Brain microvascular endothelial cell (primary cell): ENCODE measurements around the gene MED4.
A peak's percentile ranks its signal among the peaks of the same experiment; 100 is the strongest.

ENCODE experiments used
- DNase-seq: peaks from one replicate; pipeline ENCODE4 v3.0.0-alpha.2; 2020
- H3K27ac ChIP-seq: fragments of 250-450 bp; sonication (Bioruptor Pico); 2 replicates; pipeline ENCODE4 v1.5.1; 2020; ENCODE audit warnings: mild to moderate bottlenecking, moderate library complexity
- H3K27me3 ChIP-seq: fragments of 250-450 bp; sonication (Bioruptor Pico); replicated peaks from 2 replicates; pipeline ENCODE4 v1.5.1; 2020; ENCODE audit warnings: mild to moderate bottlenecking
- H3K36me3 ChIP-seq: fragments of 250-450 bp; sonication (Bioruptor Pico); replicated peaks from 2 replicates; pipeline ENCODE4 v1.5.1; 2020; ENCODE audit warnings: mild to moderate bottlenecking
- H3K4me3 ChIP-seq: 2 replicates; pipeline ENCODE4 v1.5.1; 2011; ENCODE audit warnings: low read depth, mild to moderate bottlenecking, control low read depth, low read length, moderate library complexity
- in situ Hi-C: cut with HindIII; loops from 2 replicates; pipeline ENCODE4 v1.10.0; 2017; ENCODE audit warnings: low sequenced_read_pairs, low pct_ligation_motif_present
- TF ChIP-seq, protein P1 (sequence below): IDR thresholded peaks from 2 replicates; pipeline ENCODE4 v1.5.1; 2011; ENCODE audit warnings: low read depth, mild to moderate bottlenecking, moderate library complexity, low read length, control low read depth, inconsistent platforms; ENCODE audit errors: missing control alignments

The MED4 gene, protein sequence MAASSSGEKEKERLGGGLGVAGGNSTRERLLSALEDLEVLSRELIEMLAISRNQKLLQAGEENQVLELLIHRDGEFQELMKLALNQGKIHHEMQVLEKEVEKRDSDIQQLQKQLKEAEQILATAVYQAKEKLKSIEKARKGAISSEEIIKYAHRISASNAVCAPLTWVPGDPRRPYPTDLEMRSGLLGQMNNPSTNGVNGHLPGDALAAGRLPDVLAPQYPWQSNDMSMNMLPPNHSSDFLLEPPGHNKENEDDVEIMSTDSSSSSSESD

DNA sequence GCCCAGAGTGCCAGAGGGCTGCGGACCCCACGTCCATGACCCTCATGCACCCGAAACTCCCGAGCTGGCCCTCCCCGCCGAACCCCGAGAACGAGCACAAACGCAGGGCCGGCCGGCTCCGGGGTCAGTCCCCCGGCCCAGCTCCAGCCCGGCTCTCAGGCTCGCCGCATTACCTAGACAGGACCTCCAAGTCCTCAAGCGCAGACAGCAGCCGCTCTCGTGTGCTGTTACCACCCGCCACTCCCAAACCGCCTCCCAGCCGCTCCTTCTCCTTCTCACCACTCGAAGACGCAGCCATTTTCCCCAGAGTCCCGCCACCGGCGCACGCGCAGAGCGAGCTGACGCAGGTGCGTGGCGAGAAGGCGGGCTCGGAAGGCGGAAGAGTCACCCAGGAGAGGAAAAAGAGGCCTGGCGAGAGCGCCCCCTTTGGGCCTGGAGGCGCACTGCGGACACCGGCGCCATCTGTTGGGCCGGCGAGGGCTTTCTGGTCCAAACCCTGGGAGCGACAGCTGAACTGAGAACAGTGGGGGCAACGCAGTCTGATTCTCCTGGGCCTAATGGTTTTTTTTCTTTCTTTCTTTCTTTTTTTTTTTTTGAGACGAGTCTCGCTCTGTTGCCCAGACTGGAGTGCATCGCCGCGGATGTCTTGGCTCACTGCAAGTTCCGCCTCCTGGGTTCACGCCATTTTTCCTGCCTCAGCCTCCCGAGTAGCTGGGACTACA is at the start of gene MED4:
Gene MED4 (minus strand): TSS at position 324 of the 722 bp plus-strand sequence. CDS start 26 bp downstream, at position 298.
- Histone ChIP-seq H3K4me3 (peak within 1 kb of the TSS; percentile 97), H3K27ac (peak within 1 kb of the TSS; percentile 73), H3K27me3 (no peaks in the 10 kb centered on the region), H3K36me3 (no peaks in the 10 kb centered on the region)
- peak; percentile 90 for DNase-seq
- in situ Hi-C loops, result no loop called here
- TF ChIP-seq, protein P1, sequence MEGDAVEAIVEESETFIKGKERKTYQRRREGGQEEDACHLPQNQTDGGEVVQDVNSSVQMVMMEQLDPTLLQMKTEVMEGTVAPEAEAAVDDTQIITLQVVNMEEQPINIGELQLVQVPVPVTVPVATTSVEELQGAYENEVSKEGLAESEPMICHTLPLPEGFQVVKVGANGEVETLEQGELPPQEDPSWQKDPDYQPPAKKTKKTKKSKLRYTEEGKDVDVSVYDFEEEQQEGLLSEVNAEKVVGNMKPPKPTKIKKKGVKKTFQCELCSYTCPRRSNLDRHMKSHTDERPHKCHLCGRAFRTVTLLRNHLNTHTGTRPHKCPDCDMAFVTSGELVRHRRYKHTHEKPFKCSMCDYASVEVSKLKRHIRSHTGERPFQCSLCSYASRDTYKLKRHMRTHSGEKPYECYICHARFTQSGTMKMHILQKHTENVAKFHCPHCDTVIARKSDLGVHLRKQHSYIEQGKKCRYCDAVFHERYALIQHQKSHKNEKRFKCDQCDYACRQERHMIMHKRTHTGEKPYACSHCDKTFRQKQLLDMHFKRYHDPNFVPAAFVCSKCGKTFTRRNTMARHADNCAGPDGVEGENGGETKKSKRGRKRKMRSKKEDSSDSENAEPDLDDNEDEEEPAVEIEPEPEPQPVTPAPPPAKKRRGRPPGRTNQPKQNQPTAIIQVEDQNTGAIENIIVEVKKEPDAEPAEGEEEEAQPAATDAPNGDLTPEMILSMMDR, result peak; percentile 100

DNA sequence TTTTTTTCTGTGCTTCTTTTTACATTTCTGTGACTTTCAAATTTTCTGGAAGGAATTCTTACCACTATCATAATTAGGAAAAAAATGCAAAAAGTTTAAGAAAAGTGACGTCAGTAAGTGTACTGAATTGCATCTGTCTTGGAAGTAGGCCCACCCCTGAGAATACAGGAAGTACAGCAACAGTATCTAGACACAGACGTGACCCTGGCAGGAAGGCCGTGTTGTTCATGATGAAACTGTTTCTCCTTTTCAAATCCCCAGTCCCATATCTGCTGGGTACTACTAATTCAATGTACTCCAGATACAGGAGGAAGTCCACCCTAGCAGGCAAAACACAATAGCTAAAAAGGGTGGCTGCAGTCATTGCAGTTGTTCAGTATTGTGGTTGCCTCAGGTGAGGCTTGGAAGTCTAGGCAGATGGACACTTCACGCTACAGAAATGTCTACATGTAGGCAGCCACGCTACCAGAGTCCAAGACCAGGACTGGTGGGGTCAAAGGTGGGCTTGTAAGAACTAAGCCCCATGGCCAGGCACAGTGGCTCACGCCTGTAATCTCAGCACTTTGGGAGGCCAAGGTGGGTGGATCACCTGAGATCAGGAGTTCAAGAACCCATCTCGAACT is 49.6 kb upstream of the MED4 start:
- no peak overlapping the region for H3K4me3 ChIP-seq
- in situ Hi-C loops, result no loop called here
- H3K27me3 ChIP-seq, result no peaks in the 10 kb centered on the region
- peak; percentile 61 for DNase-seq
- peak overlapping the region; percentile 57 for H3K27ac ChIP-seq
- TF ChIP-seq, protein P1, result no peak
- H3K36me3 ChIP-seq, result no peaks in the 10 kb centered on the region

DNA sequence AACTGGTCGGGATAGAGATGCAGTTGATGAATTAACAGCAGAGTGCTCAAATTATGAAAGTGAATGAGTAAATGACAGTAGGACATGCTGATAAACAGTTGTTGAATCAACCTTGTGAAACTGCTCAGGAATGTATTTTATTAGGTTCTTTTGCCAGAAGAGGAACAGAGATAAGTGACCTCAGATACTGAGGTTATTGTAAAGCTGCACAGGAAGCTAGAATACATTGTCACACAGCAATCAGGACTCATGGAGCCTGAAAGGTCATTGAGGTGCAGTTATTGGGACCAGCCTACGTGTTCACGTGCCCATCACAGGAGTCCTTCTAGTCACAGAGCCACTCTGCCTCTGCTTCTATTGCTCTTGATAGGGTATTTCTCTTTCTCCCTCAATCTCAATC is 47.5 kb upstream of the MED4 start:
- in situ Hi-C loops, result no loop called here
- Histone ChIP-seq H3K4me3 (no peak overlapping the region), H3K36me3 (no peaks in the 10 kb centered on the region), H3K27me3 (no peaks in the 10 kb centered on the region), H3K27ac (no peak overlapping the region)
- TF ChIP-seq, protein P1, result no peak
- DNase-seq, result no peak

DNA sequence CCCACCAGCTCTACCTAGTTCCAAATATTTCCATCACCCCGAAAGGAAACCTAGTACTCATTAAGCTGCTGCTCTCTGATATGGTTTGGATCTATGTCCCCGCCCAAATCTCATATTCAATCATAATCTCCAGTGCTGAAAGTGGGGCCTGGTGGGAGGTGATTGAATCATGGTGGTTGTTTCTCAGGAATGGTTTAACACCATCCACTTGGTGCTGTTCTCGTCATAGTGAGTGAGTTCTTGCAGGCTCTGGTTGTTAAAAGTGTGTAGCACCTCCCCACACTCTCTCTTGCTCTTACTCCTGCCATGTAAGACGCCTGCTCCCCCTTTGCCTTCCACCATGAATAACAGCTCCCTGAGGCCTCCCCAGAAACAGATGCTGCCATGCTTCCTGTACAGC is 43.4 kb upstream of the MED4 start:
- Histone ChIP-seq H3K36me3 (no peaks in the 10 kb centered on the region), H3K27ac (no peak overlapping the region), H3K4me3 (no peak overlapping the region), H3K27me3 (no peaks in the 10 kb centered on the region)
- TF ChIP-seq, protein P1, result no peak
- in situ Hi-C loops, result no loop called here
- DNase-seq, result no peak

DNA sequence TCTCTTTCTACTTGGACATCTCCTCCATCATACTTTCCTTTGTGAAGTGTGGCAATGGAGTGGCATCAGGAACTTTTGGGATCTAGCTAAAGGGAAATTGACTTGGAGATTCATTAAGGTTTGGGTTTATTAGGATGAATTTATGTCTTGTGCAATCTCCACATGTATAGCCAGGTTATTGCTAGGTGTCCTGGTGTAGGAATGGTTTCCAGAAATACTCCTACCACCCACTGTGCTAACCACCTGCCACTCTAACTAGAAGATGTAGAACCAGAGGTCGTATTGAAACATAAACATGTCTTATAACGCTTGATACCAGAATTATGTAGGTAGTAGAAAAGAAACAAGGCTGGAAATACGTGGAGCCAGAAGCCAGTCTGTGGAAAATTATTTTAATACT is 38.1 kb upstream of the MED4 start:
- Histone ChIP-seq H3K36me3 (no peaks in the 10 kb centered on the region), H3K27ac (no peak overlapping the region), H3K4me3 (no peak overlapping the region), H3K27me3 (no peaks in the 10 kb centered on the region)
- DNase-seq, result no peak
- in situ Hi-C loops, result no loop called here
- TF ChIP-seq, protein P1, result no peak
